Measurements from ENCODE around the gene SIRPA.

GRCh38 chr20:1968964-1969363, 73.8 kb downstream of the SIRPA start:
- TF ChIP-seq FOXP2 (optimal IDR thresholded peaks at IDR 0.05; ENCODE audit: control extremely low read depth, extremely low read length, insufficient read depth) (no peak), EZH2 (IDR thresholded peaks at IDR 0.05) (no peak)
